Panc1 (cell line): ENCODE measurements around the gene ZG16B. TPM values are rescaled to one million over a fixed set of nuclear protein-coding genes. Genes with fewer than 3 reads are reported as not detected.

Experiments
- ATAC-seq: fragments of 200-7000 bp; cut with Tn5 transposase; 2 replicates; pipeline ENCODE4 v1.9.1; 2020; ENCODE audit warnings: mild to moderate bottlenecking, moderate library complexity
- BruUV-seq: library from RNA; stranded (reverse); fragments of 400-500 nt; replicated peaks from 2 replicates; lab custom pipeline; 2021; lab: Mats Ljungman, UMichigan
- CTCF ChIA-PET: fragments of 300-600 bp; sonication (Branson Sonifier 250); formaldehyde crosslinking; loops from one replicate; lab custom pipeline; 2022; ENCODE audit warnings: antibody characterized with exemption; lab: Charles Lee
- POLR2A ChIA-PET: fragments of 300-600 bp; sonication (Branson Sonifier 250); formaldehyde crosslinking; loops from one replicate; lab custom pipeline; 2022; ENCODE audit warnings: antibody characterized with exemption; lab: Charles Lee
- DNase-seq: peaks from one replicate; pipeline ENCODE4 v3.0.0-alpha.2; 2010; ENCODE audit warnings: low read depth, low spot score
- H3K27ac ChIP-seq: 2 replicates; pipeline ENCODE4 v1.5.1; 2011; ENCODE audit warnings: mild to moderate bottlenecking, low read length, inconsistent platforms
- H3K27me3 ChIP-seq: fragments of 200-500 bp; sonication (Bioruptor generic); 2 replicates; pipeline ENCODE4 v1.6.0; 2014; ENCODE audit warnings: low read length, inconsistent platforms; ENCODE audit not compliant: control insufficient read depth, insufficient read depth
- H3K36me3 ChIP-seq: fragments of 200-500 bp; sonication (Bioruptor generic); 2 replicates; pipeline ENCODE4 v1.5.1; 2014; ENCODE audit warnings: inconsistent platforms, mild to moderate bottlenecking, low read length, moderate library complexity; ENCODE audit not compliant: control insufficient read depth, insufficient read depth
- H3K4me1 ChIP-seq: 2 replicates; pipeline ENCODE4 v1.5.1; 2011; ENCODE audit warnings: inconsistent platforms, mild to moderate bottlenecking, low read length, moderate library complexity; ENCODE audit not compliant: control insufficient read depth, insufficient read depth
- H3K4me3 ChIP-seq, 2 experiments: 2 replicates each; pipeline ENCODE4 v1.5.1; 2011 to 2012; ENCODE audit warnings: low read depth in 2 of 2, low read length in 2 of 2, mild to moderate bottlenecking in 2 of 2, inconsistent platforms in 1 of 2, moderate library complexity in 1 of 2
- H3K9me3 ChIP-seq: fragments of 200-500 bp; sonication (Bioruptor generic); 2 replicates; pipeline ENCODE4 v1.5.1; 2014; ENCODE audit warnings: low read depth, mild to moderate bottlenecking, inconsistent platforms, low read length, moderate library complexity; ENCODE audit not compliant: control insufficient read depth, insufficient read depth
- POLR2AphosphoS5 ChIP-seq: IDR thresholded peaks from 2 replicates; pipeline ENCODE4 v1.6.1; 2012; ENCODE audit warnings: mild to moderate bottlenecking, low read depth, low read length, moderate library complexity
- SIN3A ChIP-seq: IDR thresholded peaks from 2 replicates; pipeline ENCODE4 v1.6.1; 2012; ENCODE audit warnings: low read depth, mild to moderate bottlenecking, low read length, moderate library complexity, borderline replicate concordance; ENCODE audit not compliant: insufficient read depth
- TCF7L2 ChIP-seq: IDR thresholded peaks from 2 replicates; pipeline ENCODE4 v1.6.1; 2011; ENCODE audit warnings: mild to moderate bottlenecking, low read depth, low read length, inconsistent platforms
- in situ Hi-C: cut with HindIII; loops from 2 replicates; pipeline ENCODE4 v1.10.0; 2016; ENCODE audit warnings: low sequenced_read_pairs, low pct_unique_long_range_greater_than_20kb
- intact Hi-C: fragments of 100-400 bp; cut with micrococcal nuclease; formaldehyde crosslinking; loops from one replicate; pipeline ENCODE4 v1.10.0; 2022; ENCODE audit not compliant: unreplicated experiment
- total RNA-seq: library from RNA; stranded (reverse); gene quantifications from one replicate; pipeline ENCODE4 v1.2.1, GENCODE V29; 2021; ENCODE audit not compliant: unreplicated experiment
- TF ChIP-seq, protein P1 (sequence below): fragments of 450-650 bp; IDR thresholded peaks from 2 replicates; pipeline ENCODE4 v1.5.1; 2017; ENCODE audit warnings: mild to moderate bottlenecking
- TF ChIP-seq, protein P2 (sequence below), 2 experiments: IDR thresholded peaks; 2 replicates each; pipeline ENCODE4 v1.6.1; 2011 to 2012; ENCODE audit warnings: low read depth in 2 of 2, control low read depth in 1 of 2, low read length in 1 of 2, mild to moderate bottlenecking in 1 of 2, moderate library complexity in 1 of 2; ENCODE audit not compliant: insufficient read depth in 1 of 2

Gene ZG16B
- total RNA-seq, 1 experiment from 2014 or later, result 9.1 TPM

DNA sequence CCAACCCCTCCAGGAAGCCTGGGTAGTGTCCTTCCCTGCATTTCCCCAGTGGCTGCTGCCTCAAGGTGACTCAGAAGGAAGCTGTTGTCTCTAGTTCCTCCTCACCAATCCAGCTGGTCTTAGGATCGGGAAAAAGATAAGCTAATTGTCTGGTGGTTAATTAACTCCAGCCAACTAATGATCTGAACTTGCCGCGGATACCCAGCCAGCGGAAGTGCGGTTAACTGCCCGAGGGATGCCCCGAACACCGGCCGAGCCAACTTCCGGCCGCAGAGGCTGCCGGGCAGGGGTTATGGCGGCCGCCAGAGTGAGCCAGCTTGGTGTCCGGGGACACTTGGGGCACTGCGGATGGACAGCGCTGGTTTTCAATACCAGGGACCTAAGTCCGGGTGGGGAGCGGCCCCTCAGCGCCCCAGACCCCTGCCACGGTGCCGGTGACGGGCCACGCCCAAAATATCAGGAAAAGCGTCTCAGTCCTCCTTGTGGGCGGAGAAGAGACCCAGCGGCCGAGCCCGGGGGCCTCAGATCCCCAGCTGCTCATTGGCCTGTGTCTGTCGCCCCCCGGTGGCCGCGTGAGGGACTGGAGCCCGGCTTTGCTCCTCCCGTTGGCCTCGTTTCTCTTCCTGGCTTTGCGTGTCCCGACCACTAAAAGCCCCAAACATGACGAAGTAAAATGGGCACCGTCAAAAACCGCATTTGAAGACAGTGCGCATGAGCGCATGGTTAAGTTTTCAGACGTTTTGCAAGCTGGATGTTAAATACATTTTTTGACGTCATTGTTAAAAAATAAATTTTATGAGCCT lies 38.1 kb downstream of the ZG16B start:
- Histone ChIP-seq H3K9me3 (no peaks in the 10 kb centered on the region), H3K27me3 (no peaks in the 10 kb centered on the region), H3K27ac (peak overlapping the region; percentile 98), H3K36me3 (no peaks in the 10 kb centered on the region), H3K4me3 (peak overlapping the region; percentile 53 to 62), H3K4me1 (peaks cover 16% of the 10 kb centered on the region)
- in situ Hi-C loops, result no loop called here
- ChIA-PET POLR2A (interaction anchor here (0.7 to 1.0 kb wide), 3 partner anchors 30 to 91 kb away, joined by 3 to 4 read pairs (median 4); no protein-coding TSS in a partner anchor), CTCF (interaction anchor here (0.6 to 1.8 kb wide), 8 partner anchors 10 to 47 kb away, joined by 3 to 13 read pairs (median 4); partner anchors contain the start of gene FLYWCH2)
- intact Hi-C loops, result loop anchor here (1.0 kb wide), 1 partner anchor 29 kb away; no protein-coding TSS in a partner anchor
- TF ChIP-seq SIN3A (peak; percentile 45; the same call in 1 of the 2 replicates), TCF7L2 (peak; percentile 83), POLR2AphosphoS5 (peak; percentile 85)
- TF ChIP-seq, protein P1, sequence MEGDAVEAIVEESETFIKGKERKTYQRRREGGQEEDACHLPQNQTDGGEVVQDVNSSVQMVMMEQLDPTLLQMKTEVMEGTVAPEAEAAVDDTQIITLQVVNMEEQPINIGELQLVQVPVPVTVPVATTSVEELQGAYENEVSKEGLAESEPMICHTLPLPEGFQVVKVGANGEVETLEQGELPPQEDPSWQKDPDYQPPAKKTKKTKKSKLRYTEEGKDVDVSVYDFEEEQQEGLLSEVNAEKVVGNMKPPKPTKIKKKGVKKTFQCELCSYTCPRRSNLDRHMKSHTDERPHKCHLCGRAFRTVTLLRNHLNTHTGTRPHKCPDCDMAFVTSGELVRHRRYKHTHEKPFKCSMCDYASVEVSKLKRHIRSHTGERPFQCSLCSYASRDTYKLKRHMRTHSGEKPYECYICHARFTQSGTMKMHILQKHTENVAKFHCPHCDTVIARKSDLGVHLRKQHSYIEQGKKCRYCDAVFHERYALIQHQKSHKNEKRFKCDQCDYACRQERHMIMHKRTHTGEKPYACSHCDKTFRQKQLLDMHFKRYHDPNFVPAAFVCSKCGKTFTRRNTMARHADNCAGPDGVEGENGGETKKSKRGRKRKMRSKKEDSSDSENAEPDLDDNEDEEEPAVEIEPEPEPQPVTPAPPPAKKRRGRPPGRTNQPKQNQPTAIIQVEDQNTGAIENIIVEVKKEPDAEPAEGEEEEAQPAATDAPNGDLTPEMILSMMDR, result peak; percentile 97
- TF ChIP-seq, protein P2, sequence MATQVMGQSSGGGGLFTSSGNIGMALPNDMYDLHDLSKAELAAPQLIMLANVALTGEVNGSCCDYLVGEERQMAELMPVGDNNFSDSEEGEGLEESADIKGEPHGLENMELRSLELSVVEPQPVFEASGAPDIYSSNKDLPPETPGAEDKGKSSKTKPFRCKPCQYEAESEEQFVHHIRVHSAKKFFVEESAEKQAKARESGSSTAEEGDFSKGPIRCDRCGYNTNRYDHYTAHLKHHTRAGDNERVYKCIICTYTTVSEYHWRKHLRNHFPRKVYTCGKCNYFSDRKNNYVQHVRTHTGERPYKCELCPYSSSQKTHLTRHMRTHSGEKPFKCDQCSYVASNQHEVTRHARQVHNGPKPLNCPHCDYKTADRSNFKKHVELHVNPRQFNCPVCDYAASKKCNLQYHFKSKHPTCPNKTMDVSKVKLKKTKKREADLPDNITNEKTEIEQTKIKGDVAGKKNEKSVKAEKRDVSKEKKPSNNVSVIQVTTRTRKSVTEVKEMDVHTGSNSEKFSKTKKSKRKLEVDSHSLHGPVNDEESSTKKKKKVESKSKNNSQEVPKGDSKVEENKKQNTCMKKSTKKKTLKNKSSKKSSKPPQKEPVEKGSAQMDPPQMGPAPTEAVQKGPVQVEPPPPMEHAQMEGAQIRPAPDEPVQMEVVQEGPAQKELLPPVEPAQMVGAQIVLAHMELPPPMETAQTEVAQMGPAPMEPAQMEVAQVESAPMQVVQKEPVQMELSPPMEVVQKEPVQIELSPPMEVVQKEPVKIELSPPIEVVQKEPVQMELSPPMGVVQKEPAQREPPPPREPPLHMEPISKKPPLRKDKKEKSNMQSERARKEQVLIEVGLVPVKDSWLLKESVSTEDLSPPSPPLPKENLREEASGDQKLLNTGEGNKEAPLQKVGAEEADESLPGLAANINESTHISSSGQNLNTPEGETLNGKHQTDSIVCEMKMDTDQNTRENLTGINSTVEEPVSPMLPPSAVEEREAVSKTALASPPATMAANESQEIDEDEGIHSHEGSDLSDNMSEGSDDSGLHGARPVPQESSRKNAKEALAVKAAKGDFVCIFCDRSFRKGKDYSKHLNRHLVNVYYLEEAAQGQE (IDR thresholded peaks at IDR 0.05; ENCODE audit: insufficient read depth in 1 of 2, low read depth in 2 of 2, low read length in 1 of 2), result no peak
- peak; percentile 97 for ATAC-seq
- peak; percentile 84 for DNase-seq
- BruUV-seq, result TSS peak; percentile 99

DNA sequence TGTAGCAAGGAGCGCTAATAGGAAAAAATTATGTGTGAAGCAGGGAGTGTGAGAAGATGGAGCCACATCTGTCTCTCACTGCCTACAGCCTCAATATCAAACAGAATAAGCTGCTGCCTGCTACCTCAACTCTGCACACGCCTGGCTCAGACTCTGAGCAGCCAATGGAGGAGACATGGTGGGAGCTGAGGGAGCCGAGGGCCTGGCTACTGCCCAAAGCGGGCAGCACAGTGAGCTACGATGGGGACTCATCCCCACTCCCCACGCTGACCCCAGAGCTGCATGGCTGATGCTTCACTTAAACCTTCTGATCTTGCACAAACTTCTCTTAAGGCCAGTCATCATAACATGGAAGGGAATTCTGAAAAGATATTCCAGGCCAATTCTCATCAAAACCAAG lies 41.8 kb downstream of the ZG16B start:
- intact Hi-C loops (no loop called here), in situ Hi-C loops (no loop called here)
- ChIA-PET POLR2A (no interaction called here), CTCF (interaction anchor here (1.4 kb wide), 1 partner anchor 32 kb away, joined by 4 read pairs; no protein-coding TSS in a partner anchor)
- no TSS peak for BruUV-seq
- peaks cover 23% of the 10 kb centered on the region for H3K4me1 ChIP-seq
- no peak for ATAC-seq
- no peaks in the 10 kb centered on the region for H3K36me3 ChIP-seq
- no peak overlapping the region for H3K4me3 ChIP-seq
- H3K27me3 ChIP-seq, result no peaks in the 10 kb centered on the region
- no peaks in the 10 kb centered on the region for H3K9me3 ChIP-seq
- no peak for DNase-seq
- TF ChIP-seq, protein P2 (IDR thresholded peaks at IDR 0.05; ENCODE audit: insufficient read depth in 1 of 2, low read depth in 2 of 2, low read length in 1 of 2), result no peak
- TF ChIP-seq POLR2AphosphoS5 (no peak), TCF7L2 (no peak)
- TF ChIP-seq, protein P1, result no peak
- H3K27ac ChIP-seq, result 0 out of 2 replicates have a peak overlapping the region, but pooled peaks have one; percentile 11
